ENCODE data around the gene DLGAP3.

- TF ChIP-seq CTCF (IDR thresholded peaks at IDR 0.05) (no peak), POLR2A (IDR thresholded peaks at IDR 0.05) (no peak)
Observed at GRCh38 chr1:34928699-34929496, 552 bp downstream of the DLGAP3 start.

Measured in ovary (tissue), 3 donors.